Cardiac muscle cell (in vitro differentiated cells and primary cell): ENCODE data around the gene ATG101. TPM values are rescaled to one million over a fixed set of nuclear protein-coding genes. Genes with fewer than 3 reads are reported as not detected.

Experiments
- DNase-seq, 2 donors: peaks; one replicate each; pipeline versions ENCODE4 v3.0.0 to v3.0.0-alpha.2; 2010 to 2017; ENCODE audit warnings: low read depth in 1 of 2, low spot score in 1 of 2
- H3K27ac ChIP-seq: fragments of 200-600 bp; sonication (generic); 2 replicates; pipeline ENCODE4 v1.5.1; 2016
- H3K27me3 ChIP-seq: fragments of 200-600 bp; sonication (generic); 2 replicates; pipeline ENCODE4 v1.6.0; 2016; ENCODE audit warnings: control low read depth
- H3K36me3 ChIP-seq: fragments of 200-600 bp; sonication (generic); 2 replicates; pipeline ENCODE4 v1.5.1; 2016; ENCODE audit warnings: control low read depth
- H3K4me1 ChIP-seq: fragments of 200-600 bp; sonication (generic); 2 replicates; pipeline ENCODE4 v1.8.1; 2017; ENCODE audit warnings: low read depth, mild to moderate bottlenecking, mixed run types
- H3K4me3 ChIP-seq: fragments of 200-600 bp; sonication (generic); 2 replicates; pipeline ENCODE4 v1.5.1; 2016; ENCODE audit warnings: mild to moderate bottlenecking
- H3K9me3 ChIP-seq: fragments of 200-600 bp; sonication (generic); 2 replicates; pipeline ENCODE4 v1.5.1; 2017; ENCODE audit warnings: low read depth, mild to moderate bottlenecking, control low read depth
- CTCF ChIP-seq: IDR thresholded peaks from 2 replicates; pipeline ENCODE4 v1.5.1; 2012; ENCODE audit warnings: low read depth, mild to moderate bottlenecking, low read length
- polyA plus RNA-seq: library from polyadenylated mRNA; unstranded; fragments of >200 nt; fragmentation: Nextera tagmentation; extraction: Ambion mirVana; gene quantifications from 2 replicates; pipeline ENCODE4 v1.2.1, GENCODE V29; 2016
- total RNA-seq: library from RNA; depleted of rRNA; stranded (reverse); fragments of >200 nt; gene quantifications from 2 replicates; pipeline ENCODE4 v1.2.3, GENCODE V29; 2016

Gene ATG101
- total and polyA plus RNA-seq, 2 experiments from 2014 or later, result 36.6 to 37.4 TPM

- DNase-seq, result peak; percentile 87 to 92
- Histone ChIP-seq H3K36me3 (no peaks in the 10 kb centered on the region), H3K27me3 (peaks cover 2% of the 10 kb centered on the region), H3K27ac (peak overlapping the region; percentile 37), H3K4me3 (peak overlapping the region; percentile 34), H3K9me3 (no peaks in the 10 kb centered on the region), H3K4me1 (peaks cover 10% of the 10 kb centered on the region)
- no peak for TF ChIP-seq CTCF
Observed at GRCh38 chr12:52036587-52037171, 33.1 kb upstream of the ATG101 start.

GRCh38 chr12:52037248-52037861 lies 32.4 kb upstream of the ATG101 start:
- no peaks in the 10 kb centered on the region for H3K36me3 ChIP-seq
- H3K27ac ChIP-seq, result peak overlapping the region; percentile 63
- no peaks in the 10 kb centered on the region for H3K9me3 ChIP-seq
- H3K27me3 ChIP-seq, result peaks cover 2% of the 10 kb centered on the region
- DNase-seq, result peak; percentile 69 to 77
- H3K4me3 ChIP-seq, result peak overlapping the region; percentile 50
- TF ChIP-seq CTCF, result peak; percentile 15
- peaks cover 6% of the 10 kb centered on the region for H3K4me1 ChIP-seq

GRCh38 chr12:52038447-52038846 lies 31.3 kb upstream of the ATG101 start:
- H3K4me1 ChIP-seq, result peaks cover 4% of the 10 kb centered on the region
- no peaks in the 10 kb centered on the region for H3K9me3 ChIP-seq
- H3K4me3 ChIP-seq, result no peak overlapping the region
- H3K27ac ChIP-seq, result no peak overlapping the region
- no peaks in the 10 kb centered on the region for H3K27me3 ChIP-seq
- no peak for TF ChIP-seq CTCF
- DNase-seq, result no peak
- no peaks in the 10 kb centered on the region for H3K36me3 ChIP-seq

GRCh38 chr12:52041035-52041434 lies 28.7 kb upstream of the ATG101 start:
- no peak for DNase-seq
- H3K4me1 ChIP-seq, result peaks cover 4% of the 10 kb centered on the region
- H3K27ac ChIP-seq, result no peak overlapping the region
- no peaks in the 10 kb centered on the region for H3K9me3 ChIP-seq
- no peaks in the 10 kb centered on the region for H3K27me3 ChIP-seq
- H3K36me3 ChIP-seq, result no peaks in the 10 kb centered on the region
- no peak overlapping the region for H3K4me3 ChIP-seq
- TF ChIP-seq CTCF, result no peak

GRCh38 chr12:52041695-52042123 lies 28.1 kb upstream of the ATG101 start:
- H3K4me1 ChIP-seq, result peaks cover under 1% of the 10 kb centered on the region
- no peaks in the 10 kb centered on the region for H3K36me3 ChIP-seq
- H3K4me3 ChIP-seq, result no peak overlapping the region
- H3K27ac ChIP-seq, result no peak overlapping the region
- H3K27me3 ChIP-seq, result no peaks in the 10 kb centered on the region
- H3K9me3 ChIP-seq, result no peaks in the 10 kb centered on the region
- peak; percentile 60 to 70 for DNase-seq
- no peak for TF ChIP-seq CTCF
